LoVo (cell line): Measurements from ENCODE around the gene TMED8.

Experiments
- DNase-seq: peaks from one replicate; pipeline ENCODE4 v3.0.0-alpha.2; 2016; ENCODE audit warnings: low spot score

Gene TMED8

DNA sequence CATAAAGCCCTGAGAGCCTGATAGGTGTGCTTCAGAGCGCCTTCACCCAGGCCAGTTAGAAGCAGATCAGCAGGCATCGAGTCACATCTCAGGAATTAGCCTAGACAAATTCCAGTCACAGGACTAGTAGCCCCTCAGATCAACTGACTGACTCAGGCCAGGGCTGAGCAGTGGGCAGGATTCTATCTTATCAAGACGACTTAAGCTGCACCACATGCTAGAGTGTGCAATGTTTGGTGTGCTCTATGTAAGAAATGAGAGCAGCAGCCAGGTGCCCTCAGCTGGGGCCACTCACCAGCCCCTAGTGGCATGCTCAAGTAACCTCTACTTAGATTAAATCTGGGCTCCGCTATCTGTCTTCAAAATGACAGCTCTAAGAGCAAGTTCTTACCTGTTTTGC lies 86.2 kb downstream of the TMED8 start:
- DNase-seq, result no peak

DNA sequence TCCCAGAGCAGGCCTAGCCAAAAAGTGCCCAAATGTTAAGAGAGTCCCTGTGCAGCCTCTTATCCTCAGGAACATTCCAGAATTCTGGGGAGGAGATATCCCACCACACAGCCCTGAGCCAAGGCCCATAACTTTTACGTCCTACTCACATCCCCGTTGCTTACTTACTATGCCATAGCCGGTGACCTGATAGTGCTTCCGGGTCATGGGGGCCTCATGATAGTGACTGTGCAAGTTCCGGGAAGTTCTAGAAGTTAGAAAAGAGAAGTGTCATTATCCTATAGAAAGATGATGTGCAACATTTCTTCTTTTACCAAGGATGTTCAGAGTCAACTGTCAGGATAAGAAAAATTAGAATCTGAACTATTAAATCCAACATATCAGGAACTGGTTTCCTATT lies 90.3 kb downstream of the TMED8 start:
- DNase-seq, result no peak
